GM10248 (cell line): ENCODE results near the gene ZNF747.

Source experiments
- CTCF ChIA-PET: fragments of 300-600 bp; sonication (Branson Sonifier 250); formaldehyde crosslinking; extraction: SDS; loops from one replicate; lab custom pipeline; 2021; ENCODE audit warnings: antibody characterized with exemption; lab: Yijun Ruan, JAX
- POLR2A ChIA-PET: fragments of 350-650 bp; sonication (Branson Sonifier 250); formaldehyde crosslinking; extraction: SDS; loops from one replicate; lab custom pipeline; 2020; ENCODE audit warnings: antibody characterized with exemption; lab: Yijun Ruan, JAX
- DNase-seq: peaks from one replicate; pipeline ENCODE4 v3.0.0; 2012; ENCODE audit errors: extremely low spot score
- TF ChIP-seq, protein P1 (sequence below): IDR thresholded peaks from 2 replicates; pipeline ENCODE4 v1.5.1; 2012; ENCODE audit warnings: mild to moderate bottlenecking, low read depth; ENCODE audit errors: extremely low read depth, missing control alignments, control extremely low read depth

ZNF747 gene

DNA sequence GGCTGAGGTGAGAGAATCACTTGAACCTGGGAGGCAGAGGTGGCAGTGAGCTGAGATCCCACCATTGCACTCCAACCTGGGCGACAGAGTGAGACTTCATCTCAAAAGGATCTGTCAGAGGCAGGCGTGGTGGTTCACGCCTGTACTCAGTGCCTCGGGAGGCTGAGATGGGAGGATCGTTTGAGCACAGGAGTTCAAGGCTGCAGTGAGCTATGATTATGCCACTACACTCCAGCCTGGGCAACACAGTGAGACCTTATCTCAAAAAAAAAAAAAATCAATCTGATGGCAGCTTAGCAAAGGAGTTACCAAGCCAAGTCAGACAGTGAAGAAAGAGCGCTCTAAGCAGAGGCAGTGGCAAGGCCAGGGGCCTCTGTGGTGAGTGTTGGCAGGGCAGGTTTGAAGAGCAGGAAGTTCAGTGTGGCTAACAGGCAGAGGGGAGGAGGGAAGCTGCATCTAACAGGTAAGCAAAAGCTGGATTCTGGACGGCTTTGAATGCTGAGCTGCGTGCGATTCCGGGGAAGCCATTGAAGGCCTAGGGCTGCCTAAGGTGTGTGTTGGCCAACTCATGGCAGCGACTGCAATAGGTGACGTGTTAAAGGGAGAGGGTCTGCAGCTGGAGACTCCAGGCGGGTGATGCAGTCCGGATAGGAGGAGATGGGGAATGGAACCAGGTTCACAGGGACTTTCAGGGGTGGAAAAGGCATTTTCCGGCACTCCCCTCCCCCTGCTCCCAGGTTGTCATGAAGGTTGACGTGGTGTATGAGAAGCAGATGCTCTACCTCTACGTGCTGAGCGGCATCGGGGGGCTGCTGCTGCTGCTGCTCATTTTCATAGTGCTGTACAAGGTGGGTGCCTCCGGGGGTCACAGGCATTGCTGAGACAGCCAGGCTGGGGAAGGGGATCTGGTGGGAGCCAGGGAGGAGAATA, 15.3 kb downstream of the ZNF747 start:
- ChIA-PET POLR2A (no interaction called here), CTCF (interaction anchor here (1.3 to 2.1 kb wide), 2 partner anchors 44 to 110 kb away, joined by 3 to 5 read pairs; no protein-coding TSS in a partner anchor)
- DNase-seq: no peak
- TF ChIP-seq, protein P1, sequence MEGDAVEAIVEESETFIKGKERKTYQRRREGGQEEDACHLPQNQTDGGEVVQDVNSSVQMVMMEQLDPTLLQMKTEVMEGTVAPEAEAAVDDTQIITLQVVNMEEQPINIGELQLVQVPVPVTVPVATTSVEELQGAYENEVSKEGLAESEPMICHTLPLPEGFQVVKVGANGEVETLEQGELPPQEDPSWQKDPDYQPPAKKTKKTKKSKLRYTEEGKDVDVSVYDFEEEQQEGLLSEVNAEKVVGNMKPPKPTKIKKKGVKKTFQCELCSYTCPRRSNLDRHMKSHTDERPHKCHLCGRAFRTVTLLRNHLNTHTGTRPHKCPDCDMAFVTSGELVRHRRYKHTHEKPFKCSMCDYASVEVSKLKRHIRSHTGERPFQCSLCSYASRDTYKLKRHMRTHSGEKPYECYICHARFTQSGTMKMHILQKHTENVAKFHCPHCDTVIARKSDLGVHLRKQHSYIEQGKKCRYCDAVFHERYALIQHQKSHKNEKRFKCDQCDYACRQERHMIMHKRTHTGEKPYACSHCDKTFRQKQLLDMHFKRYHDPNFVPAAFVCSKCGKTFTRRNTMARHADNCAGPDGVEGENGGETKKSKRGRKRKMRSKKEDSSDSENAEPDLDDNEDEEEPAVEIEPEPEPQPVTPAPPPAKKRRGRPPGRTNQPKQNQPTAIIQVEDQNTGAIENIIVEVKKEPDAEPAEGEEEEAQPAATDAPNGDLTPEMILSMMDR: no peak

DNA sequence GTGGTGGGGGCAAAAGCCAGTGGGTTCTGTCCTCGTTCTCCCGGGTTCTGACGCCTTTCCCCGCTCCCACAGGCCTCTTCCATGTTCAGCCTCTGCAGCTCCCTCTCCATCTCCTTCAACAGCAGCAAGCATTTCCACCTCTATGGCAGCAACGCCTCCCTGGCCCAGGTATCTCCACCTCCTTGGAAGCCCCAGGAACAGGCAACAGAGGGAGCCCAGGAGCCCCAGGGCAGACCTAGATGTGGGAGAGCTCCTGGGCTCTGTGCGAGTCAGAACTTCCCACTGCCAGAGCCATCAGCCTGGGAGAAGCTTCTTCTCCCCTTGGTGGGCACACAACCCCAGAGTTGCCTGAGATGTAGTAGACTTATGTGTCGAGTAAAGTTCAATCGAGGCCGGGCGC, 16.1 kb downstream of the ZNF747 start:
- ChIA-PET POLR2A (no interaction called here), CTCF (interaction anchor here (1.2 to 2.1 kb wide), 5 partner anchors 17 to 110 kb away, joined by 3 to 5 read pairs (median 4); no protein-coding TSS in a partner anchor)
- DNase-seq: no peak
- TF ChIP-seq, protein P1: no peak

DNA sequence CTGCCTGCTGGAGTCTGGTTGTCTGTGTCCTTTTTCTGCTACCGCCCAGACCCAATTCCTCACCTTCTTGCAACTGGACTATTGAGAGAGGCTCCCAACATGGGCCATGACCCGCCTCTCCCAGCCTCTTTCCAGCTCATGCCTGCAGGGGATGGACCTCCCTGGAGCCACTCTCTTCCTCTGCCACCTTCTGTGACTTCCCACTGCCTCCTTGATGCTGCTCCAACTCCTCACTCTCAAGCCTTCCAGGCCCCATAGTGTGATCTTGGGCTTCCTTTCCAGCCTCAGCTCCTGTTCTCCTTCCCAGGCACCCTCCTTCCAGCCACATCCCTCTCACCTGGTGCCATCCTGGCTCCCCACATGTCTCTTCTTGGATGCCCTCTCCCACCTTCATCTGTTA, 19.4 kb downstream of the ZNF747 start:
- no peak for DNase-seq
- TF ChIP-seq, protein P1: no peak
- ChIA-PET CTCF (interaction anchor here (0.8 to 1.0 kb wide), 2 partner anchors 82 to 85 kb away, joined by 3 read pairs; partner anchors contain the start of gene DCTPP1), POLR2A (no interaction called here)

DNA sequence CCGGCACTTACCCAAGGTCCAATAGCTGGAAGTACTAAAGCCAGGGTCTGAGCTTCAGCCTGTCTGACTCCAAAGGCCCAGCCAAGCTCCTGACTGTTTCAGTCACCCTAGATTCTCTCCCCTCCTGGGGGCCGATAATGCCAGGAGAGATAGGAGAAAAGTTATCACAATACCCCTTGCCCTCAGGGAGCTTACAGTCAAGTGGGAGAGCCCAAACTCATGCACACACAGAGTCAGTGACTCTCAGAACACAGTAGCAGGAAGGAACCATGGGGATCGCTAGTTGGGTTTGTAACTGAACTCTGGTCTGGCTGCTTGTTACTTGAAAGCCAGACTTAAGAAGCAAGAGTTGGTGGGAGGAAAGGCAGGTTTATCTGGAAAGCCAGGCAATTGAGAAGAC, 23.1 kb downstream of the ZNF747 start:
- DNase-seq: no peak
- POLR2A ChIA-PET: no interaction called here
- CTCF ChIA-PET: interaction anchor here (1.0 to 1.7 kb wide), 4 partner anchors 14 to 83 kb away, joined by 3 to 4 read pairs (median 3); partner anchors contain the start of gene ZNF688
- TF ChIP-seq, protein P1: no peak

DNA sequence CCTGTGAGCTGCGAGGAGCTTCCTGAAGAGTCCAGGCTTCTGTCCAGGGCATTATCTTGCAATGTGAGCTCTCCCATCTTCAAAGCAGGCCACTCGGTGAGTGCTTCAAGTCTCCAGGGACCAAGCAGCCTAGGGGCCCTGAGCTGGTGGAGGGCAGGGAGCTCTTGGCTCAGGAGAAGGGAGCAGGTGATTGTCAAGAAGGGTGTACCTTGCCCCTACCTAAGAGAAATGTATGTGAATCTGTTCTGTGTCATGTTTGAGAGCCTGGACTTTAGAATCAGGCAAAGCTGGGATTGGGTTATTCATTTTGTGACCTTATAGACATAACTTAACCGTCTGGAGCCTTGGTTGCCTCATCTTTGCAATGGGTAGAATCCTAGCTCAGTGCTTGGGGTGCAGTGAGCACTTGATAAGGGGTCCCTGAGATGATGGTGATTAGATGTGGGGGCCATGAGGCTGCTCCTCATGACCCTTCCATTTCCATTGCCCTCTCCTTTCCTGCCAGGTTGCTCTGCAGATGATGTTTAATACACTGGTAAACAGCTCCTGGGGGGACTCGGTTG, 24.2 kb downstream of the ZNF747 start:
- POLR2A ChIA-PET: no interaction called here
- no peak for DNase-seq
- CTCF ChIA-PET: interaction anchor here (0.9 to 1.8 kb wide), 9 partner anchors 11 to 105 kb away, joined by 3 to 5 read pairs (median 4); partner anchors contain the start of gene ZNF688
- TF ChIP-seq, protein P1: no peak

DNA sequence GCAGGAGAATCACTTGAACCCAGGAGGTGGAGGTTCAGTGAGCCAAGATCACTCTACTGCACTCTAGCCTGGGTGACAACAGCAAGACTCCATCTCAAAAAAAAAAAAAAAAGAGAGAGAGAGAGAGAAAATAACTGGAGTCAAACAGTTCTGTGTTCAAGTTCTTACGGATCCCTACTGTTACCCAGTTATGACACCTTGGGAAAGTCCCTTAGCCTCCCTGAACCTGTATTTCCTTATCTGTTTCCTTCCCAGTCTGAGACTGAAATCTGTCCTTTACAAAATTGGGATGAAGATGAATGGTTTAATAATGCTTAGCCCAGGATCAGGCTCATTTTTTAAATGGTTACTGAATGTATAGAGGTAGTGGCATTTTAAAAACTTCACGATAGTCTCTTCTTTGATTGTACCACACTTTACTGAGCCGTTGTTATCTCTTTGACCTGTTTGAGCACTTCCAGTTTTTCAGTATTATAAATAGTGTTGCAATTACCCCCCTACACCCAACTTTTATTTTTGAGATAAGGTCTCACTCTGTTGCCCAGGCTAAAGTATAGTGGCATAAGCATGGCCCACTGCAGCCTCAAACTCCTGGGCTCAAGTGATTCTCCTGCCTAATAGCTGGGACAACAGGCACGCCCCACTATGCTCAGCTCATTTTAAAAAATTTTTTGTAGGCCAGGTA, 25.4 kb downstream of the ZNF747 start:
- ChIA-PET POLR2A (no interaction called here), CTCF (interaction anchor here (1.1 to 1.8 kb wide), 4 partner anchors 11 to 33 kb away, joined by 3 to 5 read pairs (median 4); no protein-coding TSS in a partner anchor)
- DNase-seq: no peak
- TF ChIP-seq, protein P1: no peak
